Type B pancreatic cell (in vitro differentiated cells): Measurements from ENCODE around the gene USP24. TPM values are rescaled to one million over a fixed set of nuclear protein-coding genes. Genes with fewer than 3 reads are reported as not detected.
A peak's percentile ranks its signal among the peaks of the same experiment; 100 is the strongest.

Experiments
- DNase-seq: peaks from one replicate; pipeline ENCODE4 v3.0.0; 2021; ENCODE audit warnings: mixed read lengths; ENCODE audit not compliant: unreplicated experiment; ENCODE audit errors: extremely low spot score
- H3K27ac Mint-ChIP-seq: 2 replicates; pipeline ENCODE4 v1.8.0; 2021; ENCODE audit warnings: mild to moderate bottlenecking, mixed read lengths
- H3K27me3 Mint-ChIP-seq: 2 replicates; pipeline ENCODE4 v1.8.0; 2021; ENCODE audit warnings: mixed read lengths
- H3K36me3 Mint-ChIP-seq: 2 replicates; pipeline ENCODE4 v1.8.0; 2021; ENCODE audit warnings: mixed read lengths
- H3K4me1 Mint-ChIP-seq: one replicate; pipeline ENCODE4 v1.8.0; 2021; ENCODE audit warnings: mixed read lengths; ENCODE audit not compliant: unreplicated experiment
- H3K4me3 Mint-ChIP-seq: 2 replicates; pipeline ENCODE4 v1.8.0; 2021; ENCODE audit warnings: mild to moderate bottlenecking, mixed read lengths
- H3K9me3 Mint-ChIP-seq: 2 replicates; pipeline ENCODE4 v1.8.0; 2021; ENCODE audit warnings: mixed read lengths
- total RNA-seq: library from RNA; stranded (reverse); gene quantifications from 2 replicates; pipeline ENCODE4 v1.2.1, GENCODE V29; 2021; ENCODE audit warnings: low replicate concordance
- TF ChIP-seq, protein P1 (sequence below): fragments of 200-600 bp; sonication (generic); conservative IDR thresholded peaks from 2 replicates; pipeline ENCODE4 v1.5.0; 2021; ENCODE audit warnings: antibody characterized with exemption, mild to moderate bottlenecking

Gene USP24
- total RNA-seq, 1 donor from 2014 or later = 44.5 TPM

DNA sequence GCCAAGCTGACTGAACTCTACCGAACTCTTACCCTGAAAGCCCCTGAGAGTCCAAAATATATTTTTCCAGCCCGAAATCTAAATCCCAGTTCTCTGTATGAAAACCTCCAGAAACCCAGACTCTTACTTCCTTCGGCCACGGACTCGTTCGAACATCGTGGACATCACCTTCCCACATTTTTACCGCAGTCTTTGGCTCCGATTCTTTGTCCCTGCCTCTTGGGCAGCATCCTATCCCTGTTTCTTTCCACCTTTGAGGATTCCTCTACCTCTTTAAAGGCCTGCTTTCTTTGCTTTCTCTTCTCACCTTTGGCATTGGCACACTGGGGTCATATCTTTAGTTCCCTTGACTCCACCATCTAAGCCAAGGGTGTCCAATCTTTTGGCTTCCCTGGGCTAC lies 932 bp upstream of the USP24 start:
- no peak for DNase-seq
- H3K9me3 Mint-ChIP-seq = no peaks in the 10 kb centered on the region
- peaks cover 51% of the 10 kb centered on the region for H3K4me1 Mint-ChIP-seq
- peak overlapping the region; percentile 95 for H3K27ac Mint-ChIP-seq
- TF ChIP-seq, protein P1, sequence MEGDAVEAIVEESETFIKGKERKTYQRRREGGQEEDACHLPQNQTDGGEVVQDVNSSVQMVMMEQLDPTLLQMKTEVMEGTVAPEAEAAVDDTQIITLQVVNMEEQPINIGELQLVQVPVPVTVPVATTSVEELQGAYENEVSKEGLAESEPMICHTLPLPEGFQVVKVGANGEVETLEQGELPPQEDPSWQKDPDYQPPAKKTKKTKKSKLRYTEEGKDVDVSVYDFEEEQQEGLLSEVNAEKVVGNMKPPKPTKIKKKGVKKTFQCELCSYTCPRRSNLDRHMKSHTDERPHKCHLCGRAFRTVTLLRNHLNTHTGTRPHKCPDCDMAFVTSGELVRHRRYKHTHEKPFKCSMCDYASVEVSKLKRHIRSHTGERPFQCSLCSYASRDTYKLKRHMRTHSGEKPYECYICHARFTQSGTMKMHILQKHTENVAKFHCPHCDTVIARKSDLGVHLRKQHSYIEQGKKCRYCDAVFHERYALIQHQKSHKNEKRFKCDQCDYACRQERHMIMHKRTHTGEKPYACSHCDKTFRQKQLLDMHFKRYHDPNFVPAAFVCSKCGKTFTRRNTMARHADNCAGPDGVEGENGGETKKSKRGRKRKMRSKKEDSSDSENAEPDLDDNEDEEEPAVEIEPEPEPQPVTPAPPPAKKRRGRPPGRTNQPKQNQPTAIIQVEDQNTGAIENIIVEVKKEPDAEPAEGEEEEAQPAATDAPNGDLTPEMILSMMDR = no peak
- H3K27me3 Mint-ChIP-seq = no peaks in the 10 kb centered on the region
- H3K4me3 Mint-ChIP-seq = peak overlapping the region; percentile 92
- H3K36me3 Mint-ChIP-seq = no peaks in the 10 kb centered on the region

DNA sequence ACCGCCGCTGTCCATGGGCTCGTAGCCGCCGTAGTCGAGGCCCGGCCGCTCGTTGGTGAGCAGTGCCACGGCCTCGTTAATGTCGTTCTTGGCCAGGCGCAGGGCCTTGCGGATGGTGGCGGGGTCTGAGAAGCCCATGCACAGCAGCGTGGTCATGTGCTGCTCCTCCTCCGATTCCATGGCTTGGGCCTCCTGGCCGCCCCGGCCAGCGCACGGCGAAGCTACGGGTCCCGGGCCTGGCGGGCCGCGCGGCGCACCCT lies 300 bp downstream of the USP24 start:
- Mint-ChIP-seq H3K9me3 (no peaks in the 10 kb centered on the region), H3K4me3 (peak overlapping the region; percentile 76), H3K27ac (no peak overlapping the region), H3K36me3 (no peaks in the 10 kb centered on the region), H3K4me1 (peaks cover 61% of the 10 kb centered on the region), H3K27me3 (no peaks in the 10 kb centered on the region)
- TF ChIP-seq, protein P1 = no peak
- no peak for DNase-seq

DNA sequence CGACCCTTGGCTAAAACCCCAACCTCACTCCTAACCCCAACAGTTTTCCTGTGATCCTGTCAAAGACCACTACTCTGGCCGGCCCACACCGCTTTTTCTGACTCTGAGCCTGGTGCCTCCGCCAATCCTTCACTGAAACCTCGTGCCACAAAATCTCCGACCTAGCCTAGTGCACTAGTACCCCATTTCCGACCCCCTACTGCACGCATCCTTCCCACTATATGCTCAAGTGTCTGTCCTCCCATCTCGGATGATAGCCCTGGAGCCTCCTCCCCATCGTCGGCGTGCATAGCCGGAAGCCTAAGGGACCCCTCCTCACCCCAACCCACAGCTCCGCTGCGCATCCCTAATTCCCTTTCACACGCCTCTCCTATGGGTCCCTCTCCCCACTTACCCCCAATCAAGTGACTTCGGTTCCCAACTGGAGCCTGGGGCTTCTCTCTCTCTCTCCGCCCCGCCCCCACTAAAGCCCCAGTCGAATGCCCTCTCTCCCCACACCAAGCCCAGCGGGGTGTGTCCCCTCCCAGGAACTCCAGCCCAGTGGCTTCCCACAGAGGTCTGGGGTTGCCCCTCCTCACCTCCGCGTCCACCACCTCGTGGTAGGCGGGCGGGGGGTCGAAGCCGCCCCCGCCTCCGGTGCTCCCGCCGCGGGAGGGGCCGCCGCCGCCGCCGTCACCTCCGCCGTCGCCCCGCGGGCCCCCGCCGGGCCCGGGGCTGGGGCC lies 791 bp downstream of the USP24 start:
- Mint-ChIP-seq H3K4me1 (peaks cover 66% of the 10 kb centered on the region), H3K36me3 (no peaks in the 10 kb centered on the region), H3K4me3 (peak overlapping the region; percentile 93), H3K27ac (peak overlapping the region; percentile 87), H3K9me3 (no peaks in the 10 kb centered on the region), H3K27me3 (no peaks in the 10 kb centered on the region)
- TF ChIP-seq, protein P1 = no peak
- peak; percentile 72 for DNase-seq

DNA sequence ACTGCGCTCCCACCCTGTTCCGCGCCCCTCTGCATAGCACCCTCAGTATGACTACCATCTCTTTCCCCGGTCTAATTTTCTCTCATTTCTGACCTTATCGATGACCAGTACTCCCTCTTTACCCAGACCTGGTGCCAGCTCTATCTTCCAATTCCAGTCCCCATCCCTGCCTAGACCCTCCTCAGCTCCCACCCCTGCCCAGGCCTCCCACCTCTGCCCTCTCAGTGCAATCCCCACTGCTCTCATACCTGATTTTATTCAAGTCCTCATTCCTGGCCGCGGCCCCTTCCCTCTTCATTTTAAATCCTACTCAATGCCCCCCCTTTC lies 1.3 kb downstream of the USP24 start:
- no peaks in the 10 kb centered on the region for H3K9me3 Mint-ChIP-seq
- peaks cover 69% of the 10 kb centered on the region for H3K4me1 Mint-ChIP-seq
- peak overlapping the region; percentile 87 for H3K27ac Mint-ChIP-seq
- DNase-seq = no peak
- no peaks in the 10 kb centered on the region for H3K27me3 Mint-ChIP-seq
- peak overlapping the region; percentile 93 for H3K4me3 Mint-ChIP-seq
- H3K36me3 Mint-ChIP-seq = no peaks in the 10 kb centered on the region
- TF ChIP-seq, protein P1 = no peak

DNA sequence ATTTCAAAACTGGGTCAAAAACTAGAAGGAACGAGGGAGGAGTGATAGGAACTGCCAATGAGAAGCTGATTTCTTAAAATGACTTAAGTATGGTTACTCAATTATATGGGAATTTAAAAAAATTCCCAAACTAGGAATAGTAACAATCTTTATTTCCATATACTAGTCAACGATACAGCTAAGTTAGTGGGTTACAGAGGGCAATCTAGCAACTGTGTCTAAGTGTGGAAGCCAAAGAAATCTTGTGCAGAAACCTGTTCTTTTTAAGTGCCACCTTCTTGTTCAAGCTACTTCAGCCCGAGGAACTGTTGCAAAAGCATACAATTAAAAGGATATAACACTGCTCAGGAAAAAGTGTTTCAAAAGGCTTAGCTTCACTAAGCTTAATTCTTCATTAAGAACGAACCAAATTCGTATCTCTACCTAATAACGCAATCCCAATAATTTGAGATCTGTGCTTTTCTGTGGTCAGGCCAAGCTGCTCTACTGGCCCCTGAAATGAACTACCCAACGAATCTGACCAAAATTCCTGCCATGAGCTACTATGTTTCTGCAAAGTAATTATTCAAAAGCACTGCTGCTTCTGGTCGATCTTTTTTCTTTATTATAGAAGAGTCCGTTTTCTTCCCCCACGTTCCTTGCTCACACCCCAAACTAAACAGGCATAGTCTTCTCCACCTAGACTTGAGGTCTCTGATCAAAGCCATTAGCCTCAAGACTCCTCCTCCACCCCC lies 1.8 kb downstream of the USP24 start:
- H3K4me1 Mint-ChIP-seq = peaks cover 69% of the 10 kb centered on the region
- no peaks in the 10 kb centered on the region for H3K9me3 Mint-ChIP-seq
- TF ChIP-seq, protein P1 = no peak
- peak overlapping the region; percentile 93 for H3K4me3 Mint-ChIP-seq
- H3K27me3 Mint-ChIP-seq = no peaks in the 10 kb centered on the region
- H3K27ac Mint-ChIP-seq = peak overlapping the region; percentile 87
- no peaks in the 10 kb centered on the region for H3K36me3 Mint-ChIP-seq
- no peak for DNase-seq
